Measurements from ENCODE around the gene PDE4B. TPM values are rescaled to one million over a fixed set of nuclear protein-coding genes. Genes with fewer than 3 reads are reported as not detected.
"Not testable (repeated sequence)": the region's sequence is repeated elsewhere in the genome, so short reads cannot be mapped to it uniquely, and the experiment has no call there.

The PDE4B gene
- total RNA-seq, 1 donor from 2014 or later, result 54.6 TPM

DNA sequence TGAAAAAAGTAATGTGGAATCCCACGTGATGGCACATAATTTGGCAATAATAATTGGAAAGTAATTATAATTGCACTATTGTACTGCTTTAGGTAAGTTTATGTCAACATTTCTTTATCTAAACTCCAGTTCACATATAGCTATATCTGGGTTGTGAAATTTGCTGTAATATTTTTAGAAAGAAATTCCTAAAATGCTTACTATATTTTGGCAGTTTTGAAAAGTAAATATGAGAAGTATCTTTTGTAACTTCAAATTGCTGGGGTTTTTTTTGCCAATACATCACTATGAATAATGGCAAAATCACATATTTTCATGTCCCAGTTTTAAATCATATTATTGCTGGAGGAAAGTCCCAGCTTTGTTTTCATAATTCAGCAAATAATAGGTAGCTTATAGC, 197.5 kb downstream of the PDE4B start:
- intact Hi-C loops (cut with micrococcal nuclease), result no loop called here

DNA sequence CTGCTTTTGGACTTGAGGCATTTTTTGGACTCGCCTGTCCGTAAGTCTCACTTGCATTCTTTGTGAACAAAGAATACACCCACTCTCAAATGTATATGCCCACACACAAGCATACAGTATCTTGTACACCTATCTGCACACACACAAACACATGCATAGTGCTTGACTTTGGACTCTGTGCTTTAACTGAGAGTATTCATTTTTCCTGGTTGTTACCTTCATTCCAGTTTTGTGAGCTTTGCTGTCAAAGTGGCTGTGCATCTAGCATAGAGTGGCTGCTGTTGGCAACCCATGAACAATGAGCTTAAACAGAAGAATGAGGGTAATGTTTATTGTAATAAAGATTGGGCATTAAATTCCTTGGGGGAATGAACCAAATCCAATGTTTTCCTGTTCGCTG, 199.0 kb downstream of the PDE4B start:
- intact Hi-C loops (cut with micrococcal nuclease), result no loop called here

DNA sequence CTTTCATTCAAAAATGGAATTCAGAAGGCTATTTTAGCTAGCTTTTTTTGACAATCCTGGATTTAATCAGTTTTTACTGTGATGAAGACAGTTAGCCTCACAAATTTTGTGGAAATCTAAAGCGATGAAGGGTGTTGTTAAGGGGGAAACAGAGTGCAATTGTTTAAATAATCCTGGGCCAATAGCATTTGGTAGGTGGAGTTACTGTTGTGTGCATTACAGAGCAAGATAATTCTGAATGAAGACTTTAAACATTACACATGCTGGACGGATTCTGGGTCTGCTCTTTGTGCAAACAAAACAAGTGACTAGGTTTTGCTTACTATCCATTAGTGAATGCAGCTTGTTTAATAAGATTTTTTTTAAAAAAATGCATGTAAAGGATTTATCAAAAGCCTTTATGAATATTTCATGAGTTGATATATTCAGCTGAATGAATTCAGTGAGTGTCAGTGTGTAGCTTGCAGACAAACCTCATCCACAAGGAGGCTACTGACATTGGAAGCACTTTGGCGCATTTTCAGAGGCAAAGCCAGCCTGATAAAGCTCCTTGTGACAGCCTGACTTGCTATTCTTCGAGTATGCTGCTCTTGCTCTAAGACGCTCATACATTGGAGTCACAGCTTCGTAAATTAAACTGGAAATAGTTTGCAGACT, 199.6 kb downstream of the PDE4B start:
- intact Hi-C loops (cut with micrococcal nuclease), result no loop called here

DNA sequence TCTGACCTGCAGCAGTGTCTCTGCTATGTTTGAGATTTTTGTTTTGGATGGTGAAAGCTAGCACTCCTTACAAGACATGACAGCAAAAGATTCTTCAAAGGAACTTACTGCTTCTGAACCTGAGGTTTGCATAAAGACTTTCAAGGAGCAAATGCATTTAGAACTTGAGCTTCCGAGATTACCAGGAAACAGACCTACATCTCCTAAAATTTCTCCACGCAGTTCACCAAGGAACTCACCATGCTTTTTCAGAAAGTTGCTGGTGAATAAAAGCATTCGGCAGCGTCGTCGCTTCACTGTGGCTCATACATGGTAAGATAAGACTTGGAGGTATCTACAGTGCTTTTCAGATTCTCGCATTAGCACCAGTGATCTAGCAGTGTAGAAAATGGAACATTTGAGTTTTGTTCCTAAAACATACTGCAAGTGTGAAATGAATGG, 200.2 kb downstream of the PDE4B start:
- intact Hi-C loops (cut with micrococcal nuclease), result no loop called here

DNA sequence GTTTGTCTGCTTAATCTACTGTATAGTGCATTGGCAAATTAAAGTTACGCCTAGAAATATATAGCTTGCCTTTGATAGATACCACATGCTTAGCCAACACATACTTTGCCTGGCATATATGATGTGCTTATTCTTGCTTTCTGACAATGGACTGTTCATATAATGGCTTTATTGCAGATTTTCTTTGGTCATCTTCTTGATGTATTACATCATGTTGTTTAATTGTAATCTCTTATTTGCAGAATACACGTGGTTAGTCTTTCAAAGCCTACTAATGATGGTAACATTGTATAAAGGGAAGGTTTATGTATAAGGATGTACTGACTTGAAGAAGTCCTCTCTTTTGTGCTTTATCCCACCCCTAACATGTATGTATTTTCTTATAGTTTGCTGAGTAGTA, 201.5 kb downstream of the PDE4B start:
- intact Hi-C loops (cut with micrococcal nuclease), result no loop called here

DNA sequence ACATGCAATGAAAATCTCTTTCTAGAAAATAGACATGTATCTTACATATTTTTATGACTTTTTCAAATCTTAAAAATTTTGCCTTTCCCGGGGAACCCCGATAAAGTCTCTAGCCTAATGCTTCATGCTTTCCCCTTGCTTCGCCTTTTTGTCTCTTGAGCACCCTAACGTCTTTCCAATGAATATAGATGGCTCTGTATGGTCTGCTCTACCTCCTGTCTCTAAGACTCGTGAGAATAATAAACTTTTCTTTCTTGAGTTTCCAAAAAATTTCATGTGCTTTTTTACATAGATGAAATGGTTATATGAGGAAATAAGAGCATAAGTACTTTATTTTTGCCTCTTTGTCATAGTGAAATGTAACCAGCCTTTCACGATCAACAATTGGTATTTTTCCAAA, 202.6 kb downstream of the PDE4B start:
- intact Hi-C loops (cut with micrococcal nuclease), result no loop called here

DNA sequence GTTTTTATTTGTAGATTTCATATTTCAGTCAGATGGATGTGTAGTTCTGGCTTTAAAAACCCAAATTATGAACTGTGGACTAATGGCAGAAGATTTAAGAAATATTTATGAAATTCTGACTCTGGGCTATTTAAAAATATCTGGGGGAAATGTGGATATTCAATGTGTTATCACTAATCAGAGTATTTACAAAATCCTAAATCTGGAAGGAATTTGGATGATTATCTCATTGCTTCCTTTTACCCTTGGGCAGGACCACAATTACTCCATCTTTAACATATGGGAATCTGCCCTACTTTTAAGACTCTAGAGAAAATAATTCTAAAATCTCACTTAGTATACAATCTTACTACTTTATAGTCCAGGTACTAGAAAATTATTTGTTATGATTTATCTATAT, 203.2 kb downstream of the PDE4B start:
- intact Hi-C loops (cut with micrococcal nuclease), result no loop called here

DNA sequence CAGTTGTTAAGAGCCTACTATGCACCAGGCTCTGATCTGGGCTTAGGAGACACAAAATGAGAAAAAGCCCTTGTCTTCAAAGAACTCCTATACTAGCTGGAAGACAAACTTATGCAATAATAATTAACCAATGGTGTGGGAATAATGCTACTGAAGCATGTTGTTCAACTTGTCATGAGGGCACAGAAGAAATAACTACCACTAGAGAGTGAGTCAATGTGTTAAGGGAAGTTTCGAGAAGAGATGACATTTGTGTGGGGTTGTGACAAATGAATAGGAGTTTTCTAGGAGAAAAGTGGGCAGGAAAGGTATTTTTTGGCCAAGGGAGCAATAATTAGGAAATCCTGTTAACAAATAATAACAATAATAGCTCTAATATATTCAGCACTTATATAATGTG, 205.0 kb downstream of the PDE4B start:
- intact Hi-C loops (cut with micrococcal nuclease), result no loop called here

DNA sequence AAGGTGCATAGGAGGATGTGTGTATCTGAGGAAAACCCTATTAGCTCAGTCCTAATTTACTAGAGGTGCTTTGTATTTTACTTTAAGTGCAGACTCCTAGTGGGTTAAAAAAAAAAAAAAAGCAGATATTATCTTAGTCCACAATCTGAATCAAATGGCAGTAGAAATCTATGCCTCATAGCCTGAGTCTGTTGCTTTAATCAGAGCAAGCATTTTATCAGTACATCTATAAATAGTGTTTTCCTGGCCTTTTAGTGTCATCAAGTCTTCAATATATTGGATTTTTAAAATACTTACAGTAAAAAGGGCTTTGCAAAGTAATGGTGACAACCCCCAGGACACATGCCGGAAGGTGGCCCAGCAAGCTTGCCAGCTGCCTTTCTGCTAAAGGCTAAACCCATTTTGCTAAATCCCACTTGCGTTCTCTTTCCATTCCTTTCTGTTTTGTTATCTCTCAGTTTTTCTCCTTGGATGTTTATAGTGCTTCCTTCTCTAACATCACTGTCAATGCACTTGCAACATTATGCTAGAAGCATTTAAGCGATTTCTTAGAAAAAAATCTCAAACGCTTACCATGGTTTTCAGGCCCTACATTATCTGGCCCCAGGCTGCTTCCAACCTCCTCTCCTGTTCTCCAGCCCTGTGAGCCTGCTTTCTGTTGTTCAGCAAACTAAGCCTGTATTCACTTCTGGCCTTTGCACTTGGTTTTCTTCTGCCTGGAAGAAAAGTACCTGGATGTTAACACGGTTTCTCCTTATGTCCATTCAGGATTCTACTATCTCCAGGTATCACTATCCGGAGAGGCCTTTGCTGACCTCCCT, 206.3 kb downstream of the PDE4B start:
- intact Hi-C loops (cut with micrococcal nuclease), result no loop called here

DNA sequence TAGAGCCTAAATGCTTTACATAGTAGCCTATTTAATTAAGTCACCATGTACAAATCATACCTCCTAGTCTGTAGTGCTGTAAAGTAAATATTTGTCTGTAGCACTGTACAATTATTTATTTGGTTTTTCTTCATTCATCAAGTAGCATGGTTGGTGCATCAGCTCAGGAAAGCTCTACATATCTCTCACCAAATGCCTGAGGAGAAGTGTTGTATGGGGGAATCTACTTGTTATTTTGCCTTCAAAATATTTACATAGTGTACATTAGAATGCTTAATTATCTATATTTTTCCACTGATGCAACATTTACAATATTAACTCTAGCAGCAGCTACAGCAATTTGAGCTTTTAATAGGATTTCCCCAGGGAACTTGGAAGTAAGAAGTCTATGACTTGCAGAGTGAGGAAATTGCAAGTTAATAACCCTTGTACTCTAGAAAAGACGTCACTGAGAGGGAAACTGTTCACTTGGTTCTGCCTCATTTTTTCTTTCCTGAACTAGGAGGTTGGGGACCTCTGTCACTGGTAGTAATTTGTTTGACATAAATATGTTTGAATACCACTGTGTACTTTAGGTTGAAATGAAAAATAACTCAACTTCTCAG, 207.4 kb downstream of the PDE4B start:
- intact Hi-C loops (cut with micrococcal nuclease), result no loop called here

DNA sequence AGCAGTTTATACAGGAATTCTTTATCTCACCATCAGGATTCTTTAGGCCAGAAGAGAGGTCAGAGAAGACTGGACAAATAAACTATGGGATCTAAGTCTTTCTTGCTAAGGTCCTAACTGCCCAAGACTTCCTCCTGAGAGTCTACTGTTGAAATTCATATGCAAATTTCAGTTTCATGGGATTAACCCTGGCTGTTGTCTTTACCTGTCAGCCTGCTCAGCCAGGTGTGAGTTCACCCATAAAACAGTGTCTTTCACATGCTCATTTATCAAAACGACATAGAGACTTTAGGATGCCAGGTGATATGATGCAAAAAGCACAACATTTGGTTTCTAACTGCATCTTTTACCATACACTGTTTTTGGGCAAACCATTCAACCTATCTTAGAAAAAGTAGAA, 211.0 kb downstream of the PDE4B start:
- intact Hi-C loops (cut with micrococcal nuclease), result no loop called here

DNA sequence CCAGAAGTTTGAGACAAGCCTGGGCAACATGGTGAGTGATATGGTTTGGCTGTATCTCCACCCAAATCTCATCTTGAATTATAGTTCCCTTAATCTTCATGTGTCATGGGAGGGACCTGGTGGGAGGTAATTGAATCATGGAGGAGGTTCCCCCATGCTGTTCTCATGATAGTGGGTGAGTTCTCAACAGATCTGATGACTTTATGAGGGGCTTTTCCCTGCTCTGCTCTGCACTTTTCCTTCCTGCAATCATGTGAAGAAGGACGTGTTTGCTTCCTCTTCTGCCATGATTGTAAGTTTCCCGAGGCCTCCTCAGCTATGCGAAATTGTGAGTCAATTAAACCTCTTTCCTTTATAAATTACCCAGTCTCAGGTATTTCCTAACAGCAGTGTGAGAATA, 213.8 kb downstream of the PDE4B start:
- intact Hi-C loops (cut with micrococcal nuclease), result not testable (repeated sequence)

DNA sequence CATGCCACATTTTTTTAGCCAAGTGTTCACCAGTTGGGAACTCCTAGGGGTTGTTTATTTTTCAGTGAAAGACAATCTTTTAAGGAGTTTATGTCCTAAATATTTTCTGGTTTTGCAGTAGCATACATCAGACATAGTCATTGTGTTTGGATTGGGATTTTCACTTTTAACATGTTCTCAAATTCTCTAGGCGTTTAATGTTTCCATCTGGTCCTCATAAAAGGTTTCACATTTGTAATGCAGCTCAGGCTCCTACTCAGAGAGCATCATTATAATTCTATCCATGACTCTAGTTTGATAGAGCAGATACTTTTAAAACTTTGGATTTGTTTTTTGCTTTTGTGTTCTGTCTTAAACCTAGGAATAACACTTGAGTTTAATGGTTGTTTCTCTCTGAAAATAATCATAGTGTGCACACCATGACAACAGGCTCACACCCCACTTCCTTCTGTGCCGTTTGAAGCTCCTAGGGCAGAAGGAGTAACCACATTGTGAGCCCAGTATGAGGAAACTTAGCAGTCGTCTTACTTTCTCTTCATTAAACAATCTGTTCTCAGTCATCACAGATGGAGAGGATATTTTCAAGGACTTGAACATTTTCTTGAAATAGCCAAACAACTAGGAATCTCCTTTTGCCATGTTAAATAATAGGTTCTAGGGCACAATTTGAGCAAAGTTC, 219.6 kb downstream of the PDE4B start:
- intact Hi-C loops (cut with micrococcal nuclease), result no loop called here

DNA sequence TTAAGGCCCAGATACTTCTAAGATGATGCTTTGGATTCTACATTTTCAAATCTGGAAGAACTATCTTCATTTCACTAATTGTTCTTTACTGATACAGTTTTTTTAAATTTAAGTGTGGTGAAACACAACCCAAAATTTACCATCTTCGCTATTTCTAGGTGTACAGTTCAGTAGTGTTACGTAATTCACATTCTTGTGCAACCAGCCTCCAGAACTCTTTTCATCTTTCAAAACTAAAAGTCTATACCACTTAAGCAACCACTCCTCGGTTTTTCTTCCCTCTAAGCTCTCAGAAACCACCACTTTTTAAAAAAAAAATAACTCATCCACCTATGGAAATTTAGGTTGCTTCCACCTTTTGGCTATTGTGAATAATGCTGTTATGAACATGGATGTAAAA, 220.7 kb downstream of the PDE4B start:
- intact Hi-C loops (cut with micrococcal nuclease), result no loop called here

DNA sequence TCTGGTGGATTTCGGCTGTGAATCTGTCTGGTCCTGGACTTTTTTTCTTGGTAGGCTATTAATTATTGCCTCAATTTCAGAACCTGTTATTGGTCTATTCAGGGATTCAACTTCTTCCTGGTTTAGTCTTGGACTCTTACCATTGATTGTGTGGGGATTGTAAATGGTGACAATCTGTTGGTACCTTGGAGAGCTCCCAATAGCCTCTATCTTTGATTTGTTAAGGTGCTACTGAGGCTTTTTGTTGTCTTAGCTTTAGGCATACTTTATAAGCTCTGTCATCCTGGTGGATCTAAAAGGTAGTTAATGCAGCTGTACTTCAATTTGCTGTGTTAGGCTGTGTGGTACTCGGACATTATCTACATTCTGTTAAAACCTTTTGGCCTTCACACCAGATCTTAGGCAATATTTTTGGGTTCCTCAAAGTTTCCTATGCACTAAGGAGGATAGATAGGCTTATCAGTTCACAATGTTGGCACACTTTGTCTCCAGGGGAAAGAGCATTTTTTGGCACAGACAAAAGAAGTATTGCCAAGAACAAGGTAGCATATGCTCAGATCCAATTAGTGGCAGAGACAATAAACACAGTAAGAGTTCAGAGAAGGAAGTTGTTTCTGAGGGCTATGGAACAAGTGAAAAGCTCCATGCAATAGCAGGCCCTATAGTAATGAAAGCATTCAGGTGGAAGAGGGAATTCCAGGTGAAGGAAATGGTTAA, 230.4 kb downstream of the PDE4B start:
- intact Hi-C loops (cut with micrococcal nuclease), result no loop called here

DNA sequence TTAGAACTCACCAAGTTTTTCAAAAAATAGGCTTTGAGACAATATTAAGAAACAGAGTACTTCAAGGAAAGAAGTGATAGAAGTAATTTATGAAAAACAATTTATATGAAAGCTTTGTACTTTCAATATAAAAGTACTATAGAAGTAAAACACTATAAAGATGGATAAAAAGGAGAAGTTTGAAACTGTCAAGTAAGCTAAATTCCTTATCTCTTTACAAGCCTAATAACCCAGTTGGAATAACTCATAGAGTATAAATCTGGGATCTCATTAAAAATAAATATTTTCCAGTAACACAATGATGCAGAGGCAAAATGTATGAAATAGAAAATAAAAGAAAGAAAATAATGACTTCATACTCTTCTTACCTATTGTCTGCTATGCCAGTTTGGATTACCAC, 232.5 kb downstream of the PDE4B start:
- intact Hi-C loops (cut with micrococcal nuclease), result no loop called here

DNA sequence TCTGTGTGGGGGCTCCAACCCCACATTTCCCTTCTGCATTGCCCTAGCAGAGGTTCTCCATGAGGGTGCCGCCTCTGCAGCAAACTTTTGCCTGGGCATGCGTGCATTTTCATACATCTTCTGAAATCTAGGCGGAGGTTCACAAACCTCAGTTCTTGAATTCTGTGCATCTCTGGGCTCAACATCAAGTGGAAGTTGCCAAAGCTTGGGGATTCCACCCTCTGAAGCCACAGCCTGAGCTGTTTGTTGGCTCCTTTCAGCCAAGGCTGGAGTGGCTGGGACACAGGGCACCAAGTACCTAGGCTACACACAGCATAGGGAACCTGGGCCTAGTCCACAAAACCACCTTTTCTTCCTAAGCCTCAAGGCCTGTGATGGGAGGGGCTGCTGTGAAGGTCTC, 235.3 kb downstream of the PDE4B start:
- intact Hi-C loops (cut with micrococcal nuclease), result no loop called here

DNA sequence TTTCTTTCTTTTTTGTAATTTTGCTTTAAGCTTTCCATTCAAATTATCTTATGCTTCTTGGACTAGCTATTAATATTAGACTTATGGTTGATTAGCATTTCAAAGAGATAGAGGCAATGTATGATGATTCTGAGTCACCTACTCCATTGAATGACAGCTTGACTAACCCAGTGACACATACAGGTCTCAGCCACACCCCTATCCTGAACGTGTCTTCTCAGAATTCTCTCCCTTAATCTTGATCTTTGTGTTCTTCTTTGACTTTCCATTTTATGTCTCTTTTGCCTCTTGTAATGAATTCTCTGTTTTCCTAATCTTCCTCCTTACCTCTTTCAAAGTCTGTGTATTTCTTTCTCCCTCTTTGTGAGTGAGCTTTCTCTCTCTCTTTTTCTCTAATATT, 241.1 kb downstream of the PDE4B start:
- intact Hi-C loops (cut with micrococcal nuclease), result no loop called here

DNA sequence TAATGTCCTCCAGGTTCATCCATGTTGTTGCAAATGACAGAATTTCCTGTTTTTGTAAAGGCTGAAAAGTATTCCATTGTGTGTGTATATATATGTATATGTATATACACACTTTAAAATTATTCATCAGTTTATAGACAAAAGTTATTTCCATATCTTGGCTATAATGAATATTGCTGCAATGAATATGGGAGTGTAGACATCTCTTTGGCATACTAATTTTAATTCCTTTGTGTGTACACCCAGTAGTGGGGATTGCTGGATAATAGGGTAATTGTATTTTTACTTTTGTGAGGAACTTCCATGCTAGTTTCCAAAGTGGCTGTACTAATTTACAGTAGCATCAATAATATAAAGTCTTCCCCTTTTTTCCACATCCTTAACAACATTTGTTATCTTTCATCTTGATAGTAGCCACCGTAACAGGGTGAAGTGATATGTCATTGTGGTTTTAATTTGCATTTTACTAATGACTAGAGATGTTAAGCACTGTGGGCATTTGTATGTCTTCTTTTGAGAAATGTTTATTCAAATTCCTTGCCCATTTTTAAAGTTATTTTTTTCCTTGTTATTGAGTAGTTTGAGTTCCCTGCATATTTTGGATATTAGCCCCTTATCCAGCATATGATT, 243.0 kb downstream of the PDE4B start:
- intact Hi-C loops (cut with micrococcal nuclease), result no loop called here

DNA sequence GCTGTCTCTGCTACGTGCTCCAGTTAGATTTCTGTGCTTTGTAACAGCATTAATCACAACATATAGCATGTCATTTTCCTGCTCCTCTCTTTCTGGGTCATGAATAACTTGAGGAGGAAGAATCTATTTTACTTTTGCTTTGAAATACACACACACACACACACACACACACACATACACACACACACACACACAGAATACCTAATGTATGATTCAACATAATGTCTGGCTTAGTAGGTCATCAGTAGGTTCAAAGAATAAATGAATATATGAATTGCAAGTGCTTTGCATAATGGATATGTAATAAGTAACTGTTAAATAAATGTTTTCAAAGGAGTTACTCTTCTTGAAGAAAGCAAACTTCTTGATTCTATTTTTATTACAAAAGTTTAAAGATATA, 249.0 kb downstream of the PDE4B start:
- intact Hi-C loops (cut with micrococcal nuclease), result no loop called here

DNA sequence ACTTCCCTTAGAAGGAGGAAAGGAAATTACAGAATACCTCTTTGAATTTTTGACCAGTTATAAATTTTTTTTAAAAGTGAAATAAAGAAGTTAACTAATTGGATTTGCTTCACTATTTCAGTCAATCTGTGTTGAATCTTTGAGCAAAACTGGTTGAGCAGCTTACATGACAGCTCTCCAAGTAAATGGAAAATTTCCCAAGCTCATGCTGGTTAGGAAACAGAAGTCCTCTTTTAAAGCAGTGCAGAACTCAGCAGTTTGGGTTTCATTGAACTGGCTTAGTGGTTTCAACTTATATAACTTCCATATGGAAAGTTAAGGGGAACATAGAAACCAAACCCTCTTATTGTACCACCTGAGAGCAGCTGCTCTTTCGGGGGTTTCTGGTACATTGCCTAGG, 250.5 kb downstream of the PDE4B start:
- intact Hi-C loops (cut with micrococcal nuclease), result no loop called here
